Measurements from ENCODE around the gene EMSY.

The EMSY gene

GRCh38 chr11:76459299-76459698 is 14.5 kb downstream of the EMSY start:
- DNase-seq: no peak

DNA sequence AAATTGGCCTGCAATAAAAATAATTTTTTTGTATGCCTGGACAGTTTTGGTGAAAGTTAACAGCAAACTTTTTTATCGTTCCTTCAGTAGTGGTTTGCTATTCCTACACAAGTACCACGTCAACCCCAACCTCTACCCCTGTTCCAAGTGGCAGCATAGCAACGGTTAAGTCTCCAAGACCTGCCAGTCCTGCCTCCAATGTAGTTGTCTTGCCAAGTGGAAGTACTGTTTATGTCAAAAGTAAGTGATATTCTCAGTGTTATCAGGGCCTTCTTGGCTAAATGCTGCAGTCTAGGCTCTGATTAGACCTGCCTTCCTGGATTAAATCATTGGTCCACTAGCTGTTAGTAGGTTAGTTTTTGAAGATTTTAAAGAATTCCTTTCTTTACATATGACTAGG is 15.0 kb downstream of the EMSY start:
- DNase-seq: no peak

DNA sequence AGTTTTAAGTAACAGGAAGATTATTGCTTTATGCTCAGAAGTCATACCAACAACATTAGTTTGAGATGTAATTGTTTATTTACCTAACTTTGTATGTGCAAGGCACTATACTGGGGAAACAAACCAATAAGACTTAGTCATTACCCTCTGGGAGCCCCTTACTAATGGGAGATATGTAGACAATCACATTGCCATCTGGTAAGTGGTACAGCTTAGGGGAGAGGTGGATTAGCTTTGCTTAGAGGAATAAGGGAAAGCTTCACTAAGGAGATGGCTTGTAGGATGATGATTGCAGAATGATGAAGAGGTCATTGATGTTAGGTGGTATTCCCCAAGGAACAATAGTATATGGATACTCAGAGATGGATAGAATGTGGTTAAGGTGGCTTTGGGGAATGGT is 17.5 kb downstream of the EMSY start:
- DNase-seq: no peak

DNA sequence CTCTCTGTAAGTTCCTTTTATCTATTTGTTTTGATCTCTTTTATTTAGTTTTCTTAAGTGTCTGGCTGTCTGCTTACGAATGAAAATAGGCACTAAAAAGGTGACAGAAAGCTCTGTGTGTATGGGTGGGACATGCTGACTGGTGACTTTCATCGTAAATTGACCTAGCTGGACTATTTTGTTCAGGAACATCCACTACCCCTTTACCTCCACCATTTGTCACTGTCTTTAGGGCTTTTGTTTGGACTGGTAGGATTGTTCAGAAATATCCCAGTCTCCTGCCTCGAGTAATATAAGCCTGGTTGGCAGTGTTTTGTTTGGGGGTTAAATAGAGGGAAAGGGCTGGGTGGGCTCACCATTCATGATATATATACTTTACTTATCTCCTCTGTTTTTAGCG is 20.9 kb downstream of the EMSY start:
- DNase-seq: no peak

DNA sequence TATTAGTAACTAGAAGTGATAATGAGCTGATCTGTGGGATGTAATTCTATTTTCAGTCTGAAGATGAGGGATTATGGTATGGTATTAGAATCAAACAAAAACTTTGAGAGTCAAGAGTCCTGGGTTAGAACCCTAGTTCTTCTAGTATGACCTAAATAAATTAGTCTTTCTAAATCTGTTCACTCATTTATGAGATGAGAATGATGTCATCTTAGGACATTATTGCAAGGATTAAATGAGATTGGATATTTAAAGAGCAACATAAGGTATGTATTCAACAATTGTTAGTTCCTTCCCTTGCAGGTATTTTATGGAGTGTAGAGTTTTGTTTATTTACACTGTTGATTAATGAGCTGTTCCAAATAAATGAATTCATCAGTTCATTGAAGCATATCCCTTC is 21.8 kb downstream of the EMSY start:
- DNase-seq: no peak

GRCh38 chr11:76469141-76469540 is 24.3 kb downstream of the EMSY start:
- no peak for DNase-seq

GRCh38 chr11:76471382-76471781 is 26.6 kb downstream of the EMSY start:
- DNase-seq: no peak

DNA sequence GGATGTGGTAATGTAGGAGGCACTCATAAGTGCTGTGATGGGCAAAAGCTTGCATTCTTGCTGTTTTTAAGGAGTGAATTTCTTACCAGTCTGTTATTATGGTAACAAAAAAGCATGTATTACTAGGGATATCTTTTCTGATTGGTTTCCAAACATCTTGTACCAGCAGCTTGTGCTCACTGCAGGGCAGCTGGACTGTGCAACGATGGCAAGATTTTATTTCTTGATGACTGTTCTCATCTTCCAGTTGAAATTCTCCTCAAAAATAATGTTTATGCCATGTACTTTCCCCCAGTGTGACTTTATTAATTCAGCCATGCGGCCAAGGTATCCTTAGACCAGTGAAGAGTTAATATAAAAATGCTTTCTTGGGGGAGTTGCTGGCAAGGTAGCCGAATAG is 35.4 kb downstream of the EMSY start:
- DNase-seq: no peak

- DNase-seq: no peak
Observed at GRCh38 chr11:76491644-76492043, 46.8 kb downstream of the EMSY start.

GRCh38 chr11:76493040-76493439 is 48.2 kb downstream of the EMSY start:
- DNase-seq: no peak

DNA sequence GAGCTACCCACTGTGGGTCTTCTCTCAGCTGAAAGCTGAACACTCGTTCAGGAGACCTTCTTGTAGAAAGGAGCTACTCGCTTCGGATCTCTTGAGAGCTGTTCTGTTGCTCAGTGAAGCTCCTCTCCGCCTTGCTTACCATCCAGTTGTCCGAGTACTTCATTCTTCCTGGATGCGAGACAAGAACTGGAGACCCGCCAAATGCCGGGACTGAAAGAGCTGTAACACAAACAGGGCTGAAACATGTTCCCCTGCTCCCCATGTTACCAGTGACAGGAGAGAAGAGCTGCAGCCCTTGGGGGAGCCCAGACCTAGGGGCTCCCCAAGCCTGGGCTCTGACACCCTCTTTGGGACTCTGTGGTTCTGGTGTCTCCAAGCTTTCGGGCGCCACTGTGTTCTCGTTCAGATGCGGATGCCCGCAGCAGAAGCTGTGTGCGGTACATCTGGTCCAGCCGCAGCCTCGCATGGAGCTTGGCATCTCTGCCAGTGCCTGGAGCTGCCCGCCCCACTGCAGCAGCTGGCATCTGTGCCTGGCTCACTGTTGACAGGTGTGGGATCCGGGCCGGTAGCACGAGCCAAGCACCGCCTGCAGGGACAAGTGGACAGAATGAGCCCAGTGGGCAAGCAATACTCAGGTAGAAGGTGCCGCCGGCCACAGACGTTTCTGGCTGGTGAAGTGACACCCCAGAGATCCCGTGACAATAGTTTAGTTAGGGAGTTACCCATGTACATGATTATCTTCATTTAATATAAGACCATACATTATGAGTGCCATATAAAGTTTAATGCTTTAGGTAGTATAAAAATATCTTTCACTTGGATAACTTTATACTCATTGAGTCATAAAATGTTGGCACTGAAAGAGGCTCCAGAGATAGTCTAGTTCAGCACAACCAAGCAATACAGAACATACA is 49.1 kb downstream of the EMSY start:
- DNase-seq: no peak

- DNase-seq: no peak
Observed at GRCh38 chr11:76495019-76495418, 50.2 kb downstream of the EMSY start.

- no peak for DNase-seq
Observed at GRCh38 chr11:76496174-76496573, 51.4 kb downstream of the EMSY start.

GRCh38 chr11:76501526-76502202 is 56.8 kb downstream of the EMSY start:
- no peak for DNase-seq

GRCh38 chr11:76506833-76507232 is 62.0 kb downstream of the EMSY start:
- DNase-seq: no peak

DNA sequence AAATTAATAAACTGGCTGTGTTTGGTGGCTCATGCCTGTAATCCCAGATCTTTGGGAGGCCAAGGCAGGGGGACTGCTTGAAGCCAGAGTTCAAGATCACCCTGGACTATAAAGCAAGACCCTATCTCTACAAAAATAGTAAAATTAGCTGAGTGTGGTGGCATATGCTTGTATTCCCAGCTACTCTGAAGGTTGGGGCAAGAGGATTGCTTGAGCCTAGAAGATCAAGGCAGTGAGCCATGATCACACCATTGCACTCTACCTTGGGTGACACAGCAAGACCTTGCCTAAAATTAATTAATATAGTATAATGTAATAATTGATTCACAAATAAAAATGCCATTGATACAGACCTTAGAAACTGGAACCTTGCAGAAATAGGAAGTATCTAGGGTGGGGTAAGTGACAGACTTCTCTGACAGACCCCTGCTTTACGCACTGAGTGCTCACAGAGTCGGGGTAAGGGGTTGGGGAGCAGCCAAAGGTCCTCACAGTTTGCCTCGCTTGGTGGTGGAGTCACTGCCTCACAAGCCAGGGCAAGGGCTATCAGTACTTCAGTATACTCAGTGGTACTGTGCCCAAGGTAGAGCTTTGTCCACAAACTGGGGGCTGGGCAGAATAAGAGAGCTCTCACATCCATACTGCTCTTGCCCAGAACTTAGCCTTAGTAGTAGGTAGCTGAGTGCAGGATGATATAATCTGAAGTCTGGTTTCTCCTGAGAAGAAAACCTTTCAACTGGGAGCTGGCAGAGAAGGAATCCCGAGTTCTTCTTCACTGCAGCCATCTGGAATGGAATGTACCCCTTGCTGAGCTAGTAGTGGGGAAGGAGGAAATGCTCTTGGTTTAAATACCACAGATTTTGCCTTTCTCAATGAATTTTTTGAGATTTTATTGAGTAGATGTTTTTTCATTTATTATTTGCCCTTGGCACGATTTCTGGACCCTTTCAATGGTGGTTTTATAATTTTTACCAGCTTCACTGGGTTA is 65.5 kb downstream of the EMSY start:
- DNase-seq: no peak

- no peak for DNase-seq
Observed at GRCh38 chr11:76512851-76513653, 68.2 kb downstream of the EMSY start.

GRCh38 chr11:76513654-76514034 is 68.8 kb downstream of the EMSY start:
- no peak for DNase-seq

- no peak for DNase-seq
Observed at GRCh38 chr11:76515494-76515893, 70.7 kb downstream of the EMSY start.

GRCh38 chr11:76523147-76523546 is 78.3 kb downstream of the EMSY start:
- DNase-seq: no peak

DNA sequence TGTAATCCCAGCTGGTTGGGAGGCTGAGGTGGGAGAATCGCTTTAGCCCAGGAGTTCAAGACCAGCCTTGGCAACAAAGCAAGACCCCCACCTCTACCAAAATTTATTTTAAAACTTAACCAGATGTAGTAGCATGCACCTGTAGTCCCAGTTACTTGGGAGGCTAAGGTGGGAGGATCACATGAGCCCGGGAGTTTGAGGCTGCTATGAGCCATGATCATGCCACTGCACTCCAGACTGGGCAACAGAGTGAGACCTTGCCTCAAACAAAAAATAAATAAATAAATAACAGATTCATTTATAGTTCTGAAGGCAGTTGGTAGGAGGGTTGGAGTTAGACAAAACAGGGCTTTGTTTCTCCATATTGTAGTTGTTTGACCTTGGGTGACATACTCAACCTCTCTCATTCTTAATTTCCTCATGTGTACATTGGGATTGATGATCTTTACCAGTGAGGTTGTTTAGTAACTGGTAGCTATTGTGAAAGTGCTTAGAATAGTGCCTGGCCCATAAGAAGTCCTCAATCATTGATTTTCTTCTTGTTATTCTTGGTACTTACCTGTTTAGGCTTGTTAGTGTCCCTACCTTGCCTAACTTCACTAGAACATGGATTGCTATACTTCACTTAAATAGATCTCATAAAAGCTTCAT is 79.1 kb downstream of the EMSY start:
- DNase-seq: no peak

GRCh38 chr11:76524461-76524860 is 79.6 kb downstream of the EMSY start:
- no peak for DNase-seq

All from suppressor macrophage treated with lipopolysaccharide for 4 hours (primary cell).